H54 (cell line): ENCODE measurements around the gene XBP1.
"Not testable (repeated sequence)": the region's sequence is repeated elsewhere in the genome, so short reads cannot be mapped to it uniquely, and the experiment has no call there.

Source experiments
- DNase-seq: peaks from one replicate; pipeline ENCODE4 v3.0.0; 2011; ENCODE audit warnings: low spot score, mixed read lengths; ENCODE audit not compliant: insufficient read length
- FAIRE-seq: peaks from 3 replicates; lab custom pipeline; 2011; peaks lifted over from hg19 to GRCh38; lab: Jason Lieb, UNC
- POLR2A ChIP-seq: IDR thresholded peaks from 2 replicates; pipeline ENCODE4 v1.6.1; 2011; ENCODE audit warnings: low read depth, mild to moderate bottlenecking, low read length

The XBP1 gene

DNA sequence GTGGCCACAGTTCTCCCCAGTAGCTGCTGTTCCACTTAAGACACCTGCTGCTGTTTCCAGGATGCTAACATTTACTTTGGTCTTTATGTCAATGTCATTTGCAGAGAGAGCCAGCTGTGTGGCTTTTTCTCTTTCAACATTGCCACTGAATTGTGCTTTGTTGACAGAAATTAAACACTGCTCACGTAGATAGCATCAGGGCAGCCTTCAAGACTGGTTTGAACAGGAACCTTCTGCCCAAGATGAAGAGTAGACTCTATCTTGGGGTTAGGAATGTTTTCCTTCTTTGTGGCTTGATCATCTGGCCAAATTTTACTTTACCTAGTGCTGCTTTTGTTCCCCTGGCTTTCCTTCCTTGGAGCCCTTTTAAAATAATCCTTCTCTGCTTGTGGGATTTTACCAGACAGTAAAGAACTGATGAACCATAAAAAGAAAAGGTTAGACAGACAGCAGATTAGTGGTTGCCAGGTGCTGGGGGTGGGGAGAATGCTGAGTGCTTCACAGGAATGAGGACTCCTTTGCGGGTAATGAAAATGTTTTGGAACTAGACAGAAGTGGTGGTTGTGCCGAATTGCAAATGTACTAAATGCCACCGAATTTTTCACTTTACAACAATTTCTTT lies 22.7 kb upstream of the XBP1 start:
- TF ChIP-seq POLR2A = no peak
- FAIRE-seq (no peak), DNase-seq (no peak)

- FAIRE-seq = no peak
- TF ChIP-seq POLR2A = no peak
- DNase-seq = no peak
These were observed 21.1 kb upstream of the XBP1 start for GRCh38 chr22:28821452-28821851.

DNA sequence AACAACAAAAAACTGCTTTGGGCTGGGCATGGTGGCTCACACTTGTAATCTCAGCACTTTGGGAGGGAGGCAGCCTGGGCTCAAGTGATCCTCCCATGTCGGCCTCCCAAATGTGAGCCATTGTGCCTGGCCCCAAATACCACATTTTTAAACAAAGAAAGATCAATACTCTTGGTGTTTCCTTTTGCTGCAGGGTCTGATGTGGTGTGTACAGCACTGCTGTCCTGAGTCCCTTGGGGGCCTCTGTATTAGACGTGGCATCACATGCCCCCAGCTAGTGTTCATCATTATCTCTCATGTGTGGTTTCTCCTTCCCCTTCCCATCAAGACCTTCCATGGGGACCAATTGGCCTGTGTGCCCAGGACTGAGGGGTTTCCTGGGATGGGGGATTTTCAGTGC lies 20.5 kb upstream of the XBP1 start:
- no peak for TF ChIP-seq POLR2A
- no peak for DNase-seq
- no peak for FAIRE-seq

- no peak for FAIRE-seq
- no peak for DNase-seq
- TF ChIP-seq POLR2A = no peak
These were observed 19.1 kb upstream of the XBP1 start for GRCh38 chr22:28819253-28820096.

DNA sequence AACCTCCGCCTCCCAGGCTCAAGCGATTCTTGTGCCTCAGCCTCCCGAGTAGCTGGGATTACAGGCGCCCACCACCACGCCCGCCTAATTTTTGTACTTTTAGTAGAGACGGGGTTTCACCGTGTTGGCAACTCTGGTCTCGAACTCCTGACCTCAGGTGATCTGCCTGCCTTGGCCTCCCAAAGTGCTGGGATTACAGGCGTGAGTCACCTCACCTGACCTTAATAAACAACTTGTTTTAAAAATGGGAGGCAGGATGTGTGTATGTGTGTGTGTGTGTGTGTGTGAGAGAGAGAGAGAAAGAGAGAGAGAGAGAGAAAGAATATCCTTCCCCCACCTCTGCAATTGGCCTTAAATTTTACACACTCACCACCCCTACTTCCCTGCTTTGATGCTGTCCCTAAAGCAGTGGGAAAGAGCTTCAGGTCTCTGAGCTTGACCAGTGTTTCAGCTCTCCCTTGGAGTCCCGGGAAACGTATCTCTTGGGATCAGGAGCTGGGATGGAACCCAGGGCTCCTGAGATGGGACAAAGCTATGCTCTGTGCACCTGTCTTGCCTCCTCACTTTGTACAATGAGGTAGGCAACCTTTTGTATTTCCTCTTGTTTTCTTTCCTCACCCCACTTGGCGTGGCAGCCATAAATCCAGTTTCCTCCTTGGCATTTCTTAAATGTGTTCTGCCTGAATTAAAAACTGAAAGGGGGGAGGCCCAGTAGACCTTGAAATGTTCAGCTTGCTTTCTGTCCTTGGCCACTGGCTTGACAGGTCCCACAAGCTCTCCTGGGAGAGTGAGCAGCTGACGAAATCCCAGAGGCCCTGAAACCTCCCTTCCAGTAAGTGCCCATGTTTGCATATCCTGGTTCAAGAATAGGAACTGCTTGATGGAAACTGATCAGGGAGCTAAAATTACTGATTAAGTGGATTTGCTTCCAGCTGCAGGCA lies 17.8 kb upstream of the XBP1 start:
- FAIRE-seq = no peak
- DNase-seq = no peak
- no peak for TF ChIP-seq POLR2A

DNA sequence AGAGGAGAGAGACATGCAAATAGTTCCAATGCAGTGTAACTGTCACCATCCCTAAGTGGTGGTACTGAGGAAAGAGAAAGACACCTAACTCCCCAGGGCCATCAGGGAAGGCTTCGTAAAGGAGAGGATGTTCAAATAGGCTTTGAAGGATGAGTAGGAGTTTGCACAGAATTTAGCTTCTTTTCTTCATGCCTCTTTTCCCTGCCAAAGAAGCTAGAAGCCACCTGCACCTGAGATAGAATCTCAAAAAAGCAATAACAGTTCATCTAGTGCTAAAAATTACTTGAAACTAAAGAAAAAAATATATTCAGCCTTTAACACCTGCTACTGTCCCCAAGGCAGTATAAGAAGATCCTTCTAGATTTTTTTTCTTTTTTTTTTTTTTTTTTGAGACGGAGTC lies 16.7 kb upstream of the XBP1 start:
- DNase-seq (no peak), FAIRE-seq (no peak)
- TF ChIP-seq POLR2A = no peak

DNA sequence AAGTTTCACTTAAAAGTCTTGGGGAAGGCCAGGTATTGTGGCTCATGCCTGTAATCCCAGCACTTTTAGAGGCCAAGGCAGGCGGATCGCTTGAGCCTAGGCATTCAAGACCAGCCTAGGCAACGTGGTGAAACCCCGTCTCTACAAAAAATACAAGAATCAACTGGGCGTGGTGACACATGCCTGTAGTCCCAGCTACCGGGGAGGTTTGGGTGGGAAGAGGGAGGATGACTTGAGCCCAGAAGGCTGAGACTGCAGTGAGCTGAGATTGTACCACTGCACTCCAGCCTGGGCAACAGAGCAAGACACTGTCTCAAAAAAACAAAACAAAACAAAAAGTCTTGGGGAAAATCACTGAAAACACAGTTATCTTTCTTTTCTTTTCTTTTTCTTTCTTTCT lies 15.4 kb upstream of the XBP1 start:
- TF ChIP-seq POLR2A = no peak
- no peak for DNase-seq
- FAIRE-seq = no peak

DNA sequence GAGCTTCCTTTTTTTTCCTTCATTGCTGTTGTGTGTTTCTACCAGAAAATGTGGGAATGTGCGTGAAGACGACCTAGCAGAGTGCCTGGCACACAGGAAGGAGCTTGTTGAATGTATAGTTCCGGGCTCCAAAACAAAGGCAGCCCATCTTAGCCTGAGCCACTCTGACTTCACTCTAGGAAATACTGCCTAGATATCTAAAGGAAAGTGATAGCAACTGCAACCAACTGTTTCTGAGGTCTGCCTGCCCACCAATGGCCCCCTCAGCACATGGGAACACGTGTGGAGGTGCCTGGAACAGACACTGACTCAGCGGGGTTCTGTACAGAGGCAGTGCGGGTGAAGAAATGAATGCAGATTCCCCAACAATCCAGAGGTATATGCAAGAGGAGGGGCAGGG lies 14.7 kb upstream of the XBP1 start:
- no peak for TF ChIP-seq POLR2A
- DNase-seq (no peak), FAIRE-seq (no peak)

GRCh38 chr22:28813772-28814518 lies 13.6 kb upstream of the XBP1 start:
- no peak for TF ChIP-seq POLR2A
- FAIRE-seq = no peak
- no peak for DNase-seq

GRCh38 chr22:28812516-28812915 lies 12.1 kb upstream of the XBP1 start:
- FAIRE-seq = no peak
- DNase-seq = no peak
- TF ChIP-seq POLR2A = no peak

DNA sequence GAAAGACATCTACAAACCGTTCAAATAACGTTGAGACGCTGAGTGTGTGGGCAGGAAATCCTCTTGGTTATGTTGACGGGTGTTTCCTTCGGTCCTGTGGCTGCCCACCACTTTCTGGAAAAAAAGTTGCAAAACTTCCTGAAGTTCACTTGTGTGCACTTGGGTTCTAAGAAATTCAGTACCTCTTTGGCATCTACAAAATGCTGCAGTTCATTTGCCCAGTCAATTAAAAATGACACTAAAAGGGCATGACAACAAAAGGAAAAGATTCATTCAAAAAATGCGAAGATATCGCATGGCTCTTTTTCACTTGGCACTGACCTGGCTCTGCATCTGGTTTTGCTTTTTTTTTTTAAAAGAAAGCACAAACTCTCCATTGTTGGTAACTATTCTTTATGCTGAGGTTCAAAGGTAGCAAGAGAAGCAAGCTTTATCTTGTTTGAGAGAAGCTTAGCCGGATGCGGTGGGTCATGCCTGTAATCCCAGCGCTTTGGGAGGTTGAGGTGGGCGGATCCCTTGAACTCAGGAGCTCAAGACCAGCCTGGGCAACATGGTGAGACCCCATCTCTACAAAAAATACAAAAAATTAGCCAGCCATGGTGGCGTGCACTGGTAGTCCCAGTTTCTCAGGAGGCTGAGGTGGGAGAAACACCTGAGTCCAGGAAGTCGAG lies 10.6 kb upstream of the XBP1 start:
- DNase-seq (no peak), FAIRE-seq (no peak)
- TF ChIP-seq POLR2A = no peak

GRCh38 chr22:28808716-28809355 lies 8.5 kb upstream of the XBP1 start:
- FAIRE-seq (no peak), DNase-seq (no peak)

DNA sequence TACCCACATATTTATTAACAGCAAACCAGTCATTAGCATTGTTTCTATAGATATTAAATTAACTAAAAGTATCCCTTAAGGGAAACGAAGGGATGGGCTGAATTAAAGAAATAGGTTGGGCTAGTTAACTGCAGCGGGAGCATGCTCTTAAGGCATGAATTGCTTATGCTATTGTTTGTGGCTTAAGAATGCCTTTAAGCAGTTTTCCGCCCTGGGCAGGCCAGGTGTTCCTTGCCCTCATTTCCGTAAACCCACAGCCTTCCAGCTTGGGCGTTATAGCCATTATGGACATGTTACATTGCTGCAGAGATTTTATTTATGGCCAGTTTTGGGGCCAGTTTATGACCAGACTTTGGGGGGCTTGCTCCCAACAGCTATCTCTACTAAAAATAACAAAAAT lies 5.1 kb upstream of the XBP1 start:
- FAIRE-seq, DNase-seq: not testable (repeated sequence)

More at GRCh38 chr22:28808716-28809355, 8.5 kb upstream of the XBP1 start:
- TF ChIP-seq POLR2A = no peak
